ENCODE data around the gene TBC1D20. TPM values are rescaled to one million over a fixed set of nuclear protein-coding genes. Genes with fewer than 3 reads are reported as not detected.

The TBC1D20 gene
- total RNA-seq, 1 donor from 2014 or later = 52.8 TPM

GRCh38 chr20:403582-403957 is 58.8 kb downstream of the TBC1D20 start:
- Mint-ChIP-seq H3K4me1 (ENCODE audit: unreplicated experiment) (peaks cover 14% of the 10 kb centered on the region), H3K36me3 (ENCODE audit: unreplicated experiment) (no peaks in the 10 kb centered on the region), H3K9me3 (ENCODE audit: unreplicated experiment) (no peaks in the 10 kb centered on the region), H3K27me3 (ENCODE audit: unreplicated experiment) (no peaks in the 10 kb centered on the region), H3K27ac (ENCODE audit: unreplicated experiment) (no peak overlapping the region), H3K4me3 (ENCODE audit: unreplicated experiment) (no peak overlapping the region)
- DNase-seq (ENCODE audit: extremely low spot score, unreplicated experiment) = no peak
- TF ChIP-seq CTCF (IDR thresholded peaks at IDR 0.05) = no peak

GRCh38 chr20:402898-403581 is 59.3 kb downstream of the TBC1D20 start:
- no peak overlapping the region for H3K27ac Mint-ChIP-seq (ENCODE audit: unreplicated experiment)
- H3K4me1 Mint-ChIP-seq (ENCODE audit: unreplicated experiment) = peaks cover 14% of the 10 kb centered on the region
- no peak overlapping the region for H3K4me3 Mint-ChIP-seq (ENCODE audit: unreplicated experiment)
- no peaks in the 10 kb centered on the region for H3K9me3 Mint-ChIP-seq (ENCODE audit: unreplicated experiment)
- no peaks in the 10 kb centered on the region for H3K27me3 Mint-ChIP-seq (ENCODE audit: unreplicated experiment)
- peaks cover 1% of the 10 kb centered on the region for H3K36me3 Mint-ChIP-seq (ENCODE audit: unreplicated experiment)
- TF ChIP-seq CTCF (IDR thresholded peaks at IDR 0.05) = no peak
- DNase-seq (ENCODE audit: extremely low spot score, unreplicated experiment) = no peak

- no peak for TF ChIP-seq CTCF (IDR thresholded peaks at IDR 0.05)
- Mint-ChIP-seq H3K9me3 (ENCODE audit: unreplicated experiment) (no peaks in the 10 kb centered on the region), H3K4me1 (ENCODE audit: unreplicated experiment) (peaks cover 13% of the 10 kb centered on the region), H3K4me3 (ENCODE audit: unreplicated experiment) (no peak overlapping the region), H3K27me3 (ENCODE audit: unreplicated experiment) (no peaks in the 10 kb centered on the region), H3K36me3 (ENCODE audit: unreplicated experiment) (peaks cover 7% of the 10 kb centered on the region), H3K27ac (ENCODE audit: unreplicated experiment) (no peak overlapping the region)
- DNase-seq (ENCODE audit: extremely low spot score, unreplicated experiment) = no peak
Observed at GRCh38 chr20:402496-402885, 59.8 kb downstream of the TBC1D20 start.

GRCh38 chr20:401682-402495 is 60.4 kb downstream of the TBC1D20 start:
- Mint-ChIP-seq H3K36me3 (ENCODE audit: unreplicated experiment) (peaks cover 10% of the 10 kb centered on the region), H3K4me3 (ENCODE audit: unreplicated experiment) (no peak overlapping the region), H3K27me3 (ENCODE audit: unreplicated experiment) (no peaks in the 10 kb centered on the region), H3K9me3 (ENCODE audit: unreplicated experiment) (no peaks in the 10 kb centered on the region), H3K4me1 (ENCODE audit: unreplicated experiment) (peaks cover 7% of the 10 kb centered on the region), H3K27ac (ENCODE audit: unreplicated experiment) (peak overlapping the region; percentile 52)
- DNase-seq (ENCODE audit: extremely low spot score, unreplicated experiment) = no peak
- no peak for TF ChIP-seq CTCF (IDR thresholded peaks at IDR 0.05)

Data from osteocyte (in vitro differentiated cells).